22Rv1 (cell line): ENCODE data around the gene TOP2B.

ENCODE experiments used
- ZFX ChIP-seq: fragments of 450-650 bp; IDR thresholded peaks from 2 replicates; pipeline ENCODE4 v1.6.1; 2017; ENCODE audit warnings: antibody characterized with exemption, borderline replicate concordance
- TF ChIP-seq, protein P1 (sequence below): fragments of 450-650 bp; IDR thresholded peaks from 2 replicates; pipeline ENCODE4 v1.5.1; 2017; ENCODE audit warnings: mild to moderate bottlenecking

DNA sequence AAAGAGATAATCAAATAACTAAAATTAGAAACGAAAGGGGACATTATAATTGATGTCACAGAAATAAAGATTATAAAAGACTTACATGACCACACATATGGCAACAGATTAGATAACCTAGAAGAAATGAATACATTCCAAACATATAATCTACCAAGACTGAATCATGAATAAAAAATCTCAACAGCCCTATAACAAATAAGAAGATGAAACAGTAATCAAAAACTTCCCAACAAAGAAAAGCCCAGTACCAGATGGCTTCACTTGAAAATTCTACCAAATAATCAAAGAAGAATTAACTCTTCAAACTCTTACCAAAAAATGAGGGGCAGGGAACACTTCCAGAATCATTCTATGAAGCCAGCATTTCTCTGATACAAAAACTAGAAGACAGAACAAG lies 11.8 kb downstream of the TOP2B start:
- TF ChIP-seq, protein P1, sequence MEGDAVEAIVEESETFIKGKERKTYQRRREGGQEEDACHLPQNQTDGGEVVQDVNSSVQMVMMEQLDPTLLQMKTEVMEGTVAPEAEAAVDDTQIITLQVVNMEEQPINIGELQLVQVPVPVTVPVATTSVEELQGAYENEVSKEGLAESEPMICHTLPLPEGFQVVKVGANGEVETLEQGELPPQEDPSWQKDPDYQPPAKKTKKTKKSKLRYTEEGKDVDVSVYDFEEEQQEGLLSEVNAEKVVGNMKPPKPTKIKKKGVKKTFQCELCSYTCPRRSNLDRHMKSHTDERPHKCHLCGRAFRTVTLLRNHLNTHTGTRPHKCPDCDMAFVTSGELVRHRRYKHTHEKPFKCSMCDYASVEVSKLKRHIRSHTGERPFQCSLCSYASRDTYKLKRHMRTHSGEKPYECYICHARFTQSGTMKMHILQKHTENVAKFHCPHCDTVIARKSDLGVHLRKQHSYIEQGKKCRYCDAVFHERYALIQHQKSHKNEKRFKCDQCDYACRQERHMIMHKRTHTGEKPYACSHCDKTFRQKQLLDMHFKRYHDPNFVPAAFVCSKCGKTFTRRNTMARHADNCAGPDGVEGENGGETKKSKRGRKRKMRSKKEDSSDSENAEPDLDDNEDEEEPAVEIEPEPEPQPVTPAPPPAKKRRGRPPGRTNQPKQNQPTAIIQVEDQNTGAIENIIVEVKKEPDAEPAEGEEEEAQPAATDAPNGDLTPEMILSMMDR: no peak
- TF ChIP-seq ZFX: no peak
